Peyer's patch (tissue), 4 donors: Measurements from ENCODE around the gene TOX3.

Experiments used
- POLR2A ChIP-seq, 2 donors: fragments of 450-650 bp; IDR thresholded peaks; one replicate each; pipeline ENCODE4 v1.5.1; 2017; ENCODE audit warnings: antibody characterized with exemption in 2 of 2, mild to moderate bottlenecking in 2 of 2, moderate library complexity in 2 of 2
- TF ChIP-seq, protein P1 (sequence below), 6 experiments: fragments of 450-650 bp in 4 of 6; fragments of 200-600 bp in 2 of 6; sonication (generic) in 1 of 6; IDR thresholded peaks; one replicate each; pipeline ENCODE4 v1.5.1; 2017 to 2019; ENCODE audit warnings: antibody characterized with exemption in 6 of 6, mild to moderate bottlenecking in 3 of 6, moderate library complexity in 1 of 6

- TF ChIP-seq, protein P1, sequence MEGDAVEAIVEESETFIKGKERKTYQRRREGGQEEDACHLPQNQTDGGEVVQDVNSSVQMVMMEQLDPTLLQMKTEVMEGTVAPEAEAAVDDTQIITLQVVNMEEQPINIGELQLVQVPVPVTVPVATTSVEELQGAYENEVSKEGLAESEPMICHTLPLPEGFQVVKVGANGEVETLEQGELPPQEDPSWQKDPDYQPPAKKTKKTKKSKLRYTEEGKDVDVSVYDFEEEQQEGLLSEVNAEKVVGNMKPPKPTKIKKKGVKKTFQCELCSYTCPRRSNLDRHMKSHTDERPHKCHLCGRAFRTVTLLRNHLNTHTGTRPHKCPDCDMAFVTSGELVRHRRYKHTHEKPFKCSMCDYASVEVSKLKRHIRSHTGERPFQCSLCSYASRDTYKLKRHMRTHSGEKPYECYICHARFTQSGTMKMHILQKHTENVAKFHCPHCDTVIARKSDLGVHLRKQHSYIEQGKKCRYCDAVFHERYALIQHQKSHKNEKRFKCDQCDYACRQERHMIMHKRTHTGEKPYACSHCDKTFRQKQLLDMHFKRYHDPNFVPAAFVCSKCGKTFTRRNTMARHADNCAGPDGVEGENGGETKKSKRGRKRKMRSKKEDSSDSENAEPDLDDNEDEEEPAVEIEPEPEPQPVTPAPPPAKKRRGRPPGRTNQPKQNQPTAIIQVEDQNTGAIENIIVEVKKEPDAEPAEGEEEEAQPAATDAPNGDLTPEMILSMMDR (IDR thresholded peaks at IDR 0.05) = no peak
- no peak for TF ChIP-seq POLR2A (IDR thresholded peaks at IDR 0.05)
These were observed 17.7 kb downstream of the TOX3 start for GRCh38 chr16:52529226-52529625.
